ENCODE measurements around the gene RPL4.

GRCh38 chr15:66454143-66454542 is 50.5 kb downstream of the RPL4 start:
- TF ChIP-seq, protein P1, sequence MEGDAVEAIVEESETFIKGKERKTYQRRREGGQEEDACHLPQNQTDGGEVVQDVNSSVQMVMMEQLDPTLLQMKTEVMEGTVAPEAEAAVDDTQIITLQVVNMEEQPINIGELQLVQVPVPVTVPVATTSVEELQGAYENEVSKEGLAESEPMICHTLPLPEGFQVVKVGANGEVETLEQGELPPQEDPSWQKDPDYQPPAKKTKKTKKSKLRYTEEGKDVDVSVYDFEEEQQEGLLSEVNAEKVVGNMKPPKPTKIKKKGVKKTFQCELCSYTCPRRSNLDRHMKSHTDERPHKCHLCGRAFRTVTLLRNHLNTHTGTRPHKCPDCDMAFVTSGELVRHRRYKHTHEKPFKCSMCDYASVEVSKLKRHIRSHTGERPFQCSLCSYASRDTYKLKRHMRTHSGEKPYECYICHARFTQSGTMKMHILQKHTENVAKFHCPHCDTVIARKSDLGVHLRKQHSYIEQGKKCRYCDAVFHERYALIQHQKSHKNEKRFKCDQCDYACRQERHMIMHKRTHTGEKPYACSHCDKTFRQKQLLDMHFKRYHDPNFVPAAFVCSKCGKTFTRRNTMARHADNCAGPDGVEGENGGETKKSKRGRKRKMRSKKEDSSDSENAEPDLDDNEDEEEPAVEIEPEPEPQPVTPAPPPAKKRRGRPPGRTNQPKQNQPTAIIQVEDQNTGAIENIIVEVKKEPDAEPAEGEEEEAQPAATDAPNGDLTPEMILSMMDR (IDR thresholded peaks at IDR 0.05): no peak
- no peak for TF ChIP-seq POLR2AphosphoS5 (IDR thresholded peaks at IDR 0.05)
- no peak for TF ChIP-seq POLR2A (IDR thresholded peaks at IDR 0.05)
